Mucosa of stomach (tissue), 1 donor: ENCODE results near the gene EFNB2.

Experiments
- H3K27me3 ChIP-seq: one replicate; pipeline ENCODE4 v1.7.0; 2013; ENCODE audit warnings: mild to moderate bottlenecking, low read length; ENCODE audit not compliant: control insufficient read depth, insufficient read depth
- H3K36me3 ChIP-seq: one replicate; pipeline ENCODE4 v1.7.0; 2013; ENCODE audit warnings: low read length; ENCODE audit not compliant: control insufficient read depth, insufficient read depth
- H3K4me1 ChIP-seq: one replicate; pipeline ENCODE4 v1.7.0; 2013; ENCODE audit warnings: mild to moderate bottlenecking, low read length; ENCODE audit not compliant: control insufficient read depth, insufficient read depth
- H3K4me3 ChIP-seq: one replicate; pipeline ENCODE4 v1.7.0; 2013; ENCODE audit warnings: low read length
- H3K9ac ChIP-seq: one replicate; pipeline ENCODE4 v1.7.0; 2013; ENCODE audit warnings: mild to moderate bottlenecking, low read length, moderate library complexity
- H3K9me3 ChIP-seq: one replicate; pipeline ENCODE4 v1.7.0; 2013; ENCODE audit warnings: mild to moderate bottlenecking, low read length, moderate library complexity; ENCODE audit not compliant: control insufficient read depth
- donor health status: Pancreatic carcinoma.

EFNB2 gene

GRCh38 chr13:106535552-106536243 is at the start of gene EFNB2:
TSS of gene EFNB2 (minus strand) at chr13:106535662. CDS start at chr13:106534964, 698 bp downstream.
- no peaks in the 10 kb centered on the region for H3K27me3 ChIP-seq
- no peaks in the 10 kb centered on the region for H3K9me3 ChIP-seq
- H3K4me1 ChIP-seq = peaks cover 5% of the 10 kb centered on the region
- H3K9ac ChIP-seq = peak within 1 kb of the TSS; percentile 93
- peak within 1 kb of the TSS; percentile 90 for H3K4me3 ChIP-seq
- H3K36me3 ChIP-seq = no peaks in the 10 kb centered on the region

GRCh38 chr13:106581225-106581624 is 45.8 kb upstream of the EFNB2 start:
- Histone ChIP-seq H3K4me1 (peaks cover 32% of the 10 kb centered on the region), H3K9me3 (peaks cover 11% of the 10 kb centered on the region), H3K4me3 (no peak overlapping the region), H3K27me3 (no peaks in the 10 kb centered on the region), H3K9ac (no peak overlapping the region), H3K36me3 (no peaks in the 10 kb centered on the region)

- no peaks in the 10 kb centered on the region for H3K36me3 ChIP-seq
- no peaks in the 10 kb centered on the region for H3K9me3 ChIP-seq
- H3K4me3 ChIP-seq = no peak overlapping the region
- H3K4me1 ChIP-seq = peaks cover 33% of the 10 kb centered on the region
- no peaks in the 10 kb centered on the region for H3K27me3 ChIP-seq
- no peak overlapping the region for H3K9ac ChIP-seq
Measured at GRCh38 chr13:106575896-106576295, 40.4 kb upstream of the EFNB2 start.

GRCh38 chr13:106573868-106574267 is 38.4 kb upstream of the EFNB2 start:
- Histone ChIP-seq H3K27me3 (no peaks in the 10 kb centered on the region), H3K4me3 (no peak overlapping the region), H3K9ac (no peak overlapping the region), H3K9me3 (no peaks in the 10 kb centered on the region), H3K36me3 (no peaks in the 10 kb centered on the region), H3K4me1 (peaks cover 38% of the 10 kb centered on the region)

- no peaks in the 10 kb centered on the region for H3K9me3 ChIP-seq
- H3K27me3 ChIP-seq = no peaks in the 10 kb centered on the region
- H3K4me1 ChIP-seq = peaks cover 40% of the 10 kb centered on the region
- H3K36me3 ChIP-seq = no peaks in the 10 kb centered on the region
- H3K4me3 ChIP-seq = no peak overlapping the region
- H3K9ac ChIP-seq = no peak overlapping the region
Measured at GRCh38 chr13:106573284-106573846, 37.9 kb upstream of the EFNB2 start.

- no peaks in the 10 kb centered on the region for H3K36me3 ChIP-seq
- H3K9me3 ChIP-seq = no peaks in the 10 kb centered on the region
- H3K4me3 ChIP-seq = no peak overlapping the region
- no peaks in the 10 kb centered on the region for H3K27me3 ChIP-seq
- no peak overlapping the region for H3K9ac ChIP-seq
- H3K4me1 ChIP-seq = peaks cover 32% of the 10 kb centered on the region
Measured at GRCh38 chr13:106570299-106570852, 34.9 kb upstream of the EFNB2 start.

- no peak overlapping the region for H3K4me3 ChIP-seq
- peaks cover 40% of the 10 kb centered on the region for H3K4me1 ChIP-seq
- no peak overlapping the region for H3K9ac ChIP-seq
Measured at GRCh38 chr13:106569233-106570095, 34.0 kb upstream of the EFNB2 start.

GRCh38 chr13:106568299-106569003 is 33.0 kb upstream of the EFNB2 start:
- peak overlapping the region; percentile 35 for H3K4me3 ChIP-seq
- no peaks in the 10 kb centered on the region for H3K36me3 ChIP-seq
- peaks cover 31% of the 10 kb centered on the region for H3K4me1 ChIP-seq
- H3K9me3 ChIP-seq = no peaks in the 10 kb centered on the region
- H3K9ac ChIP-seq = peak overlapping the region; percentile 96
- H3K27me3 ChIP-seq = no peaks in the 10 kb centered on the region

More at GRCh38 chr13:106569233-106570095, 34.0 kb upstream of the EFNB2 start:
- no peaks in the 10 kb centered on the region for H3K36me3 ChIP-seq
- no peaks in the 10 kb centered on the region for H3K27me3 ChIP-seq
- H3K9me3 ChIP-seq = no peaks in the 10 kb centered on the region

- H3K4me1 ChIP-seq = peaks cover 34% of the 10 kb centered on the region
Measured at GRCh38 chr13:106567474-106568298, 32.2 kb upstream of the EFNB2 start, which contains the start of gene ARGLU1. TSS of gene ARGLU1 (minus strand) at chr13:106568137. CDS start at chr13:106567919, 218 bp downstream.

GRCh38 chr13:106566641-106567473 is 31.4 kb upstream of the EFNB2 start:
- Histone ChIP-seq H3K4me3 (peak overlapping the region; percentile 53), H3K36me3 (no peaks in the 10 kb centered on the region), H3K9me3 (no peaks in the 10 kb centered on the region), H3K9ac (peak overlapping the region; percentile 96), H3K4me1 (peaks cover 36% of the 10 kb centered on the region), H3K27me3 (no peaks in the 10 kb centered on the region)

More at GRCh38 chr13:106567474-106568298, 32.2 kb upstream of the EFNB2 start, which contains the start of gene ARGLU1:
- Histone ChIP-seq H3K9me3 (no peaks in the 10 kb centered on the region), H3K4me3 (peak within 1 kb of the TSS; percentile 53), H3K9ac (peak within 1 kb of the TSS; percentile 96), H3K36me3 (no peaks in the 10 kb centered on the region), H3K27me3 (no peaks in the 10 kb centered on the region)
